Caco-2 (cell line): ENCODE data around the gene CYTH2. TPM values are rescaled to one million over a fixed set of nuclear protein-coding genes. Genes with fewer than 3 reads are reported as not detected.

Experiments
- BruUV-seq: library from RNA; stranded (reverse); fragments of 400-500 nt; replicated peaks from 2 replicates; lab custom pipeline; 2021; lab: Mats Ljungman, UMichigan
- CTCF ChIA-PET: fragments of 300-600 bp; sonication (Branson Sonifier 250); formaldehyde crosslinking; loops from one replicate; lab custom pipeline; 2022; ENCODE audit warnings: antibody characterized with exemption; lab: Charles Lee
- POLR2A ChIA-PET: fragments of 300-600 bp; sonication (Branson Sonifier 250); formaldehyde crosslinking; loops from one replicate; lab custom pipeline; 2022; ENCODE audit warnings: antibody characterized with exemption; lab: Charles Lee
- DNase-seq, 2 experiments: peaks; one replicate each; pipeline versions ENCODE4 v3.0.0 to v3.0.0-alpha.2; 2020 to 2022
- H3K27me3 ChIP-seq: replicated peaks from 2 replicates; pipeline ENCODE4 v1.6.0; 2011; ENCODE audit warnings: low read length; ENCODE audit not compliant: control insufficient read depth, insufficient read depth
- H3K36me3 ChIP-seq: 2 replicates; pipeline ENCODE4 v1.5.1; 2011; ENCODE audit warnings: low read length; ENCODE audit not compliant: control insufficient read depth, insufficient read depth
- H3K4me1 ChIP-seq: fragments of 250-450 bp; sonication (Bioruptor Pico); 2 replicates; pipeline ENCODE4 v1.5.1; 2020; ENCODE audit warnings: mild to moderate bottlenecking
- H3K4me3 ChIP-seq: 2 replicates; pipeline ENCODE4 v1.5.1; 2011; ENCODE audit warnings: low read depth, mild to moderate bottlenecking, control low read depth, low read length
- H3K9me3 ChIP-seq: fragments of 250-450 bp; sonication (Bioruptor Pico); 2 replicates; pipeline ENCODE4 v1.5.1; 2020; ENCODE audit warnings: mild to moderate bottlenecking, moderate library complexity
- H3K27ac Mint-ChIP-seq: one replicate; pipeline ENCODE4 v1.8.0; 2022; ENCODE audit warnings: mixed read lengths; ENCODE audit not compliant: unreplicated experiment
- H3K27me3 Mint-ChIP-seq: one replicate; pipeline ENCODE4 v1.8.0; 2022; ENCODE audit warnings: mixed read lengths; ENCODE audit not compliant: insufficient read depth, unreplicated experiment
- H3K36me3 Mint-ChIP-seq: one replicate; pipeline ENCODE4 v1.8.0; 2022; ENCODE audit warnings: mild to moderate bottlenecking, mixed read lengths; ENCODE audit not compliant: insufficient read depth, unreplicated experiment
- H3K4me1 Mint-ChIP-seq: one replicate; pipeline ENCODE4 v1.8.0; 2022; ENCODE audit warnings: low read depth, mixed read lengths; ENCODE audit not compliant: unreplicated experiment
- H3K4me3 Mint-ChIP-seq: one replicate; pipeline ENCODE4 v1.8.0; 2022; ENCODE audit warnings: mild to moderate bottlenecking, moderate library complexity, mixed read lengths; ENCODE audit not compliant: unreplicated experiment
- H3K9me3 Mint-ChIP-seq: one replicate; pipeline ENCODE4 v1.8.0; 2022; ENCODE audit warnings: mixed read lengths; ENCODE audit not compliant: unreplicated experiment
- CTCF ChIP-seq, 2 experiments: fragments of 200-600 bp in 1 of 2; IDR thresholded peaks; 1 replicate in 1 of 2; 2 replicates in 1 of 2; pipeline versions ENCODE4 v1.5.1 to v1.8.0; 2011 to 2022; ENCODE audit warnings: antibody characterized with exemption in 1 of 2, control low read depth in 1 of 2, inconsistent platforms in 1 of 2, low read depth in 1 of 2, low read length in 1 of 2, mild to moderate bottlenecking in 1 of 2, moderate library complexity in 1 of 2; ENCODE audit not compliant: insufficient read depth in 1 of 2, severe bottlenecking in 1 of 2, unreplicated experiment in 1 of 2
- intact Hi-C: fragments of 100-400 bp; cut with micrococcal nuclease; formaldehyde crosslinking; loops from one replicate; pipeline ENCODE4 v1.10.0; 2022; ENCODE audit not compliant: unreplicated experiment
- total RNA-seq: library from RNA; stranded (reverse); gene quantifications from 2 replicates; pipeline ENCODE4 v1.2.3, GENCODE V29; 2022

The CYTH2 gene
- total RNA-seq, 1 experiment from 2014 or later, result 74.6 TPM

GRCh38 chr19:48499316-48500090 lies 30.3 kb downstream of the CYTH2 start:
- no peaks in the 10 kb centered on the region for H3K9me3 ChIP-seq
- no peaks in the 10 kb centered on the region for H3K27me3 Mint-ChIP-seq
- peaks cover 34% of the 10 kb centered on the region for H3K36me3 Mint-ChIP-seq
- no peaks in the 10 kb centered on the region for H3K9me3 Mint-ChIP-seq
- peaks cover 35% of the 10 kb centered on the region for H3K4me1 Mint-ChIP-seq
- H3K4me1 ChIP-seq, result peaks cover 24% of the 10 kb centered on the region
- peak overlapping the region; percentile 87 for H3K27ac Mint-ChIP-seq
- ChIA-PET POLR2A (no interaction called here), CTCF (interaction anchor here (0.6 to 2.1 kb wide), 2 partner anchors 10 to 85 kb away, joined by 3 to 5 read pairs; no protein-coding TSS in a partner anchor)
- no peak overlapping the region for H3K4me3 ChIP-seq
- H3K27me3 ChIP-seq, result no peaks in the 10 kb centered on the region
- H3K4me3 Mint-ChIP-seq, result peak overlapping the region; percentile 80
- no peaks in the 10 kb centered on the region; the same call in 1 of the 2 replicates for H3K36me3 ChIP-seq
- DNase-seq, result no peak
- no TSS peak for BruUV-seq
- intact Hi-C loops, result loop anchor here (5.0 kb wide), 1 partner anchor 167 kb away; no protein-coding TSS in a partner anchor
- TF ChIP-seq CTCF (IDR thresholded peaks at IDR 0.05; ENCODE audit: insufficient read depth in 1 of 2, low read depth in 1 of 2, low read length in 1 of 2, severe bottlenecking in 1 of 2, unreplicated experiment in 1 of 2), result no peak

- H3K36me3 Mint-ChIP-seq, result peaks cover 26% of the 10 kb centered on the region
- no peaks in the 10 kb centered on the region for H3K27me3 ChIP-seq
- no peaks in the 10 kb centered on the region for H3K9me3 ChIP-seq
- TSS peak; percentile 66 for BruUV-seq
- H3K27me3 Mint-ChIP-seq, result no peaks in the 10 kb centered on the region
- no peak for TF ChIP-seq CTCF (IDR thresholded peaks at IDR 0.05; ENCODE audit: insufficient read depth in 1 of 2, low read depth in 1 of 2, low read length in 1 of 2, severe bottlenecking in 1 of 2, unreplicated experiment in 1 of 2)
- peaks cover 15% of the 10 kb centered on the region for H3K4me1 ChIP-seq
- DNase-seq, result no peak
- peak overlapping the region; percentile 80 for H3K4me3 Mint-ChIP-seq
- CTCF ChIA-PET, result interaction anchor here (1.3 to 2.1 kb wide), 3 partner anchors 11 to 88 kb away, joined by 3 to 14 read pairs (median 5); no protein-coding TSS in a partner anchor
- no peaks in the 10 kb centered on the region; the same call in 1 of the 2 replicates for H3K36me3 ChIP-seq
- H3K27ac Mint-ChIP-seq, result peak overlapping the region; percentile 87
- H3K4me1 Mint-ChIP-seq, result peaks cover 22% of the 10 kb centered on the region
- intact Hi-C loops, result loop anchor here (5.0 kb wide), 1 partner anchor 169 kb away; no protein-coding TSS in a partner anchor
- H3K9me3 Mint-ChIP-seq, result no peaks in the 10 kb centered on the region
- H3K4me3 ChIP-seq, result peak overlapping the region; percentile 57
- POLR2A ChIA-PET, result no interaction called here
These were observed 31.8 kb downstream of the CYTH2 start for GRCh38 chr19:48500830-48501493.
